ENCODE results near the gene NOL9. TPM values are rescaled to one million over a fixed set of nuclear protein-coding genes. Genes with fewer than 3 reads are reported as not detected.

Gene NOL9
- polyA plus RNA-seq, 1 experiment = 9.5 TPM

GRCh38 chr1:6477039-6477820, 77.1 kb downstream of the NOL9 start:
- Histone ChIP-seq H3K27me3 (ENCODE audit: control insufficient read depth, insufficient read depth, low read length) (no peaks in the 10 kb centered on the region), H3K36me3 (ENCODE audit: control insufficient read depth, insufficient read depth, low read length) (peaks cover 12% of the 10 kb centered on the region), H3K4me3 (ENCODE audit: low read depth, low read length) (no peak overlapping the region)
- CTCF ChIA-PET = interaction anchor here (0.6 to 7.3 kb wide), 11 partner anchors 11 to 229 kb away, joined by 3 to 58 read pairs (median 3); partner anchors contain the start of gene PLEKHG5
- no peak for TF ChIP-seq CTCF (IDR thresholded peaks at IDR 0.05; ENCODE audit: insufficient read depth, low read depth, low read length)
- POLR2A ChIA-PET = no interaction called here
- no peak for DNase-seq (ENCODE audit: low read depth)

DNA sequence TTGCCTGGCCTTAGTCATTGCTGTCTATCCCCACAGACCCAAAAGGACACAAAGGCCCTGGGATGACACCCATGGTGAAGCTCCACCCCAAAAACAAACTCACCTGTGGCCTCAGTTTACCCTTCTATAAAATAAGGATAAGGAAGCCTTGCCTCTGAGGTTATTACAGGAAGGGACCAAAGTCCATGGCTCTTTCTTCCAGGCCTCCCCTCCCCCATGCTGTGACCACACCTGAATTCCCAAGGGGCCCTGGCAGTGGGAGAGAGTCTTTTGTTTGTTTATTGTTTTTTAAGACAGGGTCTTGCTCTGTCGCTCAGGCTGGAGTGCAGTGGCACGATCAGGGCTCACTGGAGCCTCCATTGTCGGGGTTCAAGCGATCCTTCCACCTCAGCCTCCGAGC, 77.8 kb downstream of the NOL9 start:
- no peak for DNase-seq (ENCODE audit: low read depth)
- H3K36me3 ChIP-seq (ENCODE audit: control insufficient read depth, insufficient read depth, low read length) = peaks cover 15% of the 10 kb centered on the region
- H3K27me3 ChIP-seq (ENCODE audit: control insufficient read depth, insufficient read depth, low read length) = no peaks in the 10 kb centered on the region
- no peak for TF ChIP-seq CTCF (IDR thresholded peaks at IDR 0.05; ENCODE audit: insufficient read depth, low read depth, low read length)
- H3K4me3 ChIP-seq (ENCODE audit: low read depth, low read length) = no peak overlapping the region
- ChIA-PET CTCF (interaction anchor here (0.6 to 7.3 kb wide), 11 partner anchors 12 to 229 kb away, joined by 3 to 58 read pairs (median 3); partner anchors contain the start of genes NOL9 and PLEKHG5), POLR2A (no interaction called here)

DNA sequence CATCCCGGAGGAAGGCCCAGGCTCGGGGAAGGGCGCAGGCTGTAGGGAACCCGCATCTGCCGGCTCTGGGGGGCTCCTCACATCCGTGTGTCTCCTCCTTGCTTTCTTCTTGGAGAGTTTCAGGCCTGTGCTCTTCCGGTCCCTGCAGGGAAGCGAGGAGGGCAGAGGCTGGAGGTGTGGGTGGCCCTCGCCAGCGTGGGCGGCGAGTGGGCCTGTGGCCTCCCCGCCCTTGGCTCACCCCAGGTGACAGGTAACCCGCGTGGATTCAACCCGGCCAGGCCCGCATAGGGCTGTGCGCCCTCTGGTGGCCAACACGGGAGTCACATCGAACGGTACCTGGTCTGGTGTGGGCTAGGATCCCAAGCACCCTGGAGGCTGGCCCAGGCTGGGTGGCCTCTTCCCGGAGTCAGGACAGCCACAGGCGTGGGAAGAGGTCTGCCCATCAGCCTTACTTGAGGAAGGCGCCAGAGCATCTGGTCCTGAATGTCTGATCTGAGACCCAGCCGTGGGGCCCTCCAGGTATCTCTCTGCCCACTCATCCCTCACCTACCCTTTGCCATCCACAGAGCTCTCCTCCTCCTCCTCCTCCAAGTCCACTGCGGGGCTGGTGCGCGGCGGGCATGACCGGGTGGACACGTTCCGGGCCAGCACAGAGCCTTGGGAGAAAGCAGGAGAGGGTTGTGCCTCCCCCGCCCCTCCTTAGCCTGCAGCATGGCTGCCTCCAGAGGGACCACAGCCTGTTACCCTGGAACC, 78.8 kb downstream of the NOL9 start:
- peaks cover 18% of the 10 kb centered on the region for H3K36me3 ChIP-seq (ENCODE audit: control insufficient read depth, insufficient read depth, low read length)
- ChIA-PET POLR2A (no interaction called here), CTCF (interaction anchor here (0.6 to 7.3 kb wide), 11 partner anchors 8 to 336 kb away, joined by 3 to 58 read pairs (median 3); partner anchors contain the start of genes HES2, NOL9 and PLEKHG5)
- no peak for DNase-seq (ENCODE audit: low read depth)
- H3K27me3 ChIP-seq (ENCODE audit: control insufficient read depth, insufficient read depth, low read length) = no peaks in the 10 kb centered on the region
- no peak overlapping the region for H3K4me3 ChIP-seq (ENCODE audit: low read depth, low read length)
- TF ChIP-seq CTCF (IDR thresholded peaks at IDR 0.05; ENCODE audit: insufficient read depth, low read depth, low read length) = peak; percentile 93

GRCh38 chr1:6474815-6475282, 79.5 kb downstream of the NOL9 start:
- H3K4me3 ChIP-seq (ENCODE audit: low read depth, low read length) = no peak overlapping the region
- H3K27me3 ChIP-seq (ENCODE audit: control insufficient read depth, insufficient read depth, low read length) = no peaks in the 10 kb centered on the region
- TF ChIP-seq CTCF (IDR thresholded peaks at IDR 0.05; ENCODE audit: insufficient read depth, low read depth, low read length) = no peak
- no peak for DNase-seq (ENCODE audit: low read depth)
- H3K36me3 ChIP-seq (ENCODE audit: control insufficient read depth, insufficient read depth, low read length) = peaks cover 21% of the 10 kb centered on the region
- CTCF ChIA-PET = interaction anchor here (1.8 to 7.3 kb wide), 2 partner anchors 9 to 14 kb away, joined by 8 to 58 read pairs; partner anchors contain the start of gene PLEKHG5
- POLR2A ChIA-PET = no interaction called here
